B cell (primary cell): ENCODE measurements around the gene STOML1.

Source experiments
- EZH2 ChIP-seq: IDR thresholded peaks from 2 replicates; pipeline ENCODE4 v1.6.1; 2012; ENCODE audit warnings: borderline replicate concordance, low read depth, mild to moderate bottlenecking, moderate library complexity, low read length; ENCODE audit not compliant: insufficient read depth, poor library complexity, severe bottlenecking
- TF ChIP-seq, protein P1 (sequence below): fragments of 200-600 bp; IDR thresholded peaks from one replicate; pipeline ENCODE4 v1.8.0; 2022; ENCODE audit warnings: antibody characterized with exemption, mild to moderate bottlenecking

DNA sequence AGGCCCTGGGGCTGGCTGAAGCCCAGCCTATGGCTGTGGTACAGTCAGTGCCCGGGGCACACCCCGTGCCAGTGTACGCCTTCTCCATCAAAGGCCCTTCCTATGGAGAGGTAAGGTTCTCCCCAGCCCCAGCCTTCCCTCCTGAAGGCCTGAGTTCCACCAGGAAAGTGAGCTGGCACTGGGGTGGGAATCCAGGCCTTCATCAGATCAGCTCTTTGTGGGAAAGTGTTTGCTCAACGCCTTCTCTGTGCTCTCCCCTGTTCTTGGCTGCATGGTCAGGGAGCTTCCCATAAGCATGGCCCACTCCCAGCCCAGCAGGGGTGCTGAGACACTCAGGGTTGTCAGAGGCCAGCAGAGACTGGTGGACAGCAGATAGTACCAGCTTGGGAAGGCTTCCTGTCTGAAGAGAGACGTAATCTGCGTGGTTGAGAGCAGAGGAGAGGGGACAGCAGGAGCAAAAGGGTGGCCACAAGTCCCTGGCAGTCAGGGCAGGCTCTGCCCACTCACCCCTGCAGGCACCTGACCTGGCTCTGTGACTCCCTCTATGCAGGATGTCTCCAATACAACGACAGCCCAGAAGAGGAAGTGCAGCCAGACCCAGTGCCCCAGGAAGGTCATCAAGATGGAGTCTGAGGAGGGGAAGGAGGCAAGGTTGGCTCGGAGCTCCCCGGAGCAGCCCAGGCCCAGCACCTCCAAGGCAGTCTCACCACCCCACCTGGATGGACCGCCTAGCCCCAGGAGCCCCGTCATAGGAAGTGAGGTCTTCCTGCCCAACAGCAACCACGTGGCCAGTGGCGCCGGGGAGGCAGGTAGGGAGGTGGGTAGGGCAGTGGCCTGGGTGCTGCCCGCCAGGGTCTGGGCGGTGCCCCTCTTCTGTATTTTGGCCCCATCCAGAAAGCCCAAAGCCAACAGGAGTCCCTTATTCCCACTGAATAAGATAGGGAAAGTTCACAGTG is 40.8 kb upstream of the STOML1 start:
- TF ChIP-seq, protein P1, sequence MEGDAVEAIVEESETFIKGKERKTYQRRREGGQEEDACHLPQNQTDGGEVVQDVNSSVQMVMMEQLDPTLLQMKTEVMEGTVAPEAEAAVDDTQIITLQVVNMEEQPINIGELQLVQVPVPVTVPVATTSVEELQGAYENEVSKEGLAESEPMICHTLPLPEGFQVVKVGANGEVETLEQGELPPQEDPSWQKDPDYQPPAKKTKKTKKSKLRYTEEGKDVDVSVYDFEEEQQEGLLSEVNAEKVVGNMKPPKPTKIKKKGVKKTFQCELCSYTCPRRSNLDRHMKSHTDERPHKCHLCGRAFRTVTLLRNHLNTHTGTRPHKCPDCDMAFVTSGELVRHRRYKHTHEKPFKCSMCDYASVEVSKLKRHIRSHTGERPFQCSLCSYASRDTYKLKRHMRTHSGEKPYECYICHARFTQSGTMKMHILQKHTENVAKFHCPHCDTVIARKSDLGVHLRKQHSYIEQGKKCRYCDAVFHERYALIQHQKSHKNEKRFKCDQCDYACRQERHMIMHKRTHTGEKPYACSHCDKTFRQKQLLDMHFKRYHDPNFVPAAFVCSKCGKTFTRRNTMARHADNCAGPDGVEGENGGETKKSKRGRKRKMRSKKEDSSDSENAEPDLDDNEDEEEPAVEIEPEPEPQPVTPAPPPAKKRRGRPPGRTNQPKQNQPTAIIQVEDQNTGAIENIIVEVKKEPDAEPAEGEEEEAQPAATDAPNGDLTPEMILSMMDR: no peak
- TF ChIP-seq EZH2: no peak
